GM18505 (cell line): ENCODE data around the gene CXCL12.

ENCODE experiments used
- ATAC-seq: cut with Tn5 transposase; IDR thresholded peaks from one replicate; pipeline ENCODE4 v1.9.1; 2021; ENCODE audit not compliant: unreplicated experiment
- POLR2A ChIP-seq: IDR thresholded peaks from 4 replicates; pipeline ENCODE4 v1.6.1; 2011; ENCODE audit warnings: borderline replicate concordance; ENCODE audit not compliant: insufficient read depth, insufficient read length; ENCODE audit errors: extremely low read depth

The CXCL12 gene

GRCh38 chr10:44416021-44416771, 31.3 kb upstream of the CXCL12 start:
- TF ChIP-seq POLR2A: no peak
- no peak for ATAC-seq

GRCh38 chr10:44415121-44415520, 30.2 kb upstream of the CXCL12 start:
- no peak for ATAC-seq
- TF ChIP-seq POLR2A: no peak

GRCh38 chr10:44413416-44413815, 28.5 kb upstream of the CXCL12 start:
- ATAC-seq: no peak
- TF ChIP-seq POLR2A: no peak

- TF ChIP-seq POLR2A: no peak
- no peak for ATAC-seq
Observed at GRCh38 chr10:44411251-44411650, 26.4 kb upstream of the CXCL12 start.

GRCh38 chr10:44404741-44405437, 20.0 kb upstream of the CXCL12 start:
- TF ChIP-seq POLR2A: no peak
- no peak for ATAC-seq

GRCh38 chr10:44402465-44403195, 17.7 kb upstream of the CXCL12 start:
- no peak for ATAC-seq
- no peak for TF ChIP-seq POLR2A

- ATAC-seq: no peak
- TF ChIP-seq POLR2A: no peak
Observed at GRCh38 chr10:44400541-44400940, 15.6 kb upstream of the CXCL12 start.

- no peak for ATAC-seq
- TF ChIP-seq POLR2A: no peak
Observed at GRCh38 chr10:44399659-44400451, 15.0 kb upstream of the CXCL12 start.

GRCh38 chr10:44398747-44399658, 14.1 kb upstream of the CXCL12 start:
- TF ChIP-seq POLR2A: no peak
- ATAC-seq: no peak

- ATAC-seq: no peak
- TF ChIP-seq POLR2A: no peak
Observed at GRCh38 chr10:44398271-44398670, 13.4 kb upstream of the CXCL12 start.

GRCh38 chr10:44397476-44398225, 12.8 kb upstream of the CXCL12 start:
- TF ChIP-seq POLR2A: no peak
- ATAC-seq: no peak
